ENCODE data around the gene DNAH11. TPM values are rescaled to one million over a fixed set of nuclear protein-coding genes. Genes with fewer than 3 reads are reported as not detected.

The DNAH11 gene
- total and polyA plus RNA-seq, 9 of the 15 experiments (the other 6 are each of a cell fraction or from before 2014, with no cell fraction given), result under 0.01 TPM; not detected in 7

DNA sequence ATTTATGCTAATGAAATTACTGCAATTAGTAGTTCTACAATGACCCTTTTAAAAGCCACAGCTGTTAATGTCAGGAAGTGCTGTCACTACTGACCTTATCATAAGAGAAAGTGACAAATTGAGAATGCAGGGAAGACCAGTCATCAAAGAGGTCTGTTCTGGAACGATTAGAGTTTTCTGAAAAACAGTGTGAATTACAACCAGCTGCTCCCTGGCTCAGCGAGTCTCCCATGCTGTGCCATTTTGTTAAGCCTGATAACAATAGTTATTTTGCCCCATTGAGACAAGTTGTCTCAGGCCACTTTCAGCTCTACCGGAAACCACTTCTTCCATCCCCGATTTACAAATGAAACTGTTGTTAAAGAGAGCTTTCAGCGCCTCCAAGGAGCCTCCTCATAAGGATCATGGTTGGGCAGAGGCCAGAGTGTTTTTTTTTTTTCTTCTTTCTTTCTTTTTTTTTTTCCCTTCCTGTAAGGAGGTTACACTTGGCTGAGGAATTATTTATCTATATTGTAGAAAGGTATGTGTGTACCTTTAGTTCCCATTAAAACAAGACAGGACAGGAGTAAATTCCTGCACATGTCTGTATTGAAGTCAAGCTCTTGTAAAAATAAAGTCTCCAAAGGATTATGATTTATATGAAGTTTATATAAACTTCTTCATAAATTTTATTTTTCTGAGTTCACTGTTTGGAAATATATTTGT lies 229.2 kb downstream of the DNAH11 start (continued):
- TF ChIP-seq, protein P1, sequence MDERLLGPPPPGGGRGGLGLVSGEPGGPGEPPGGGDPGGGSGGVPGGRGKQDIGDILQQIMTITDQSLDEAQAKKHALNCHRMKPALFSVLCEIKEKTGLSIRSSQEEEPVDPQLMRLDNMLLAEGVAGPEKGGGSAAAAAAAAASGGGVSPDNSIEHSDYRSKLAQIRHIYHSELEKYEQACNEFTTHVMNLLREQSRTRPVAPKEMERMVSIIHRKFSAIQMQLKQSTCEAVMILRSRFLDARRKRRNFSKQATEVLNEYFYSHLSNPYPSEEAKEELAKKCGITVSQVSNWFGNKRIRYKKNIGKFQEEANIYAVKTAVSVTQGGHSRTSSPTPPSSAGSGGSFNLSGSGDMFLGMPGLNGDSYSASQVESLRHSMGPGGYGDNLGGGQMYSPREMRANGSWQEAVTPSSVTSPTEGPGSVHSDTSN (CRISPR knock-in tag; IDR thresholded peaks at IDR 0.05; ENCODE audit: low read depth), result no peak
- TF ChIP-seq, protein P1 (tag; conservative IDR thresholded peaks at IDR 0.05; ENCODE audit: low read depth), result peak; percentile 93
- TF ChIP-seq, protein P2, sequence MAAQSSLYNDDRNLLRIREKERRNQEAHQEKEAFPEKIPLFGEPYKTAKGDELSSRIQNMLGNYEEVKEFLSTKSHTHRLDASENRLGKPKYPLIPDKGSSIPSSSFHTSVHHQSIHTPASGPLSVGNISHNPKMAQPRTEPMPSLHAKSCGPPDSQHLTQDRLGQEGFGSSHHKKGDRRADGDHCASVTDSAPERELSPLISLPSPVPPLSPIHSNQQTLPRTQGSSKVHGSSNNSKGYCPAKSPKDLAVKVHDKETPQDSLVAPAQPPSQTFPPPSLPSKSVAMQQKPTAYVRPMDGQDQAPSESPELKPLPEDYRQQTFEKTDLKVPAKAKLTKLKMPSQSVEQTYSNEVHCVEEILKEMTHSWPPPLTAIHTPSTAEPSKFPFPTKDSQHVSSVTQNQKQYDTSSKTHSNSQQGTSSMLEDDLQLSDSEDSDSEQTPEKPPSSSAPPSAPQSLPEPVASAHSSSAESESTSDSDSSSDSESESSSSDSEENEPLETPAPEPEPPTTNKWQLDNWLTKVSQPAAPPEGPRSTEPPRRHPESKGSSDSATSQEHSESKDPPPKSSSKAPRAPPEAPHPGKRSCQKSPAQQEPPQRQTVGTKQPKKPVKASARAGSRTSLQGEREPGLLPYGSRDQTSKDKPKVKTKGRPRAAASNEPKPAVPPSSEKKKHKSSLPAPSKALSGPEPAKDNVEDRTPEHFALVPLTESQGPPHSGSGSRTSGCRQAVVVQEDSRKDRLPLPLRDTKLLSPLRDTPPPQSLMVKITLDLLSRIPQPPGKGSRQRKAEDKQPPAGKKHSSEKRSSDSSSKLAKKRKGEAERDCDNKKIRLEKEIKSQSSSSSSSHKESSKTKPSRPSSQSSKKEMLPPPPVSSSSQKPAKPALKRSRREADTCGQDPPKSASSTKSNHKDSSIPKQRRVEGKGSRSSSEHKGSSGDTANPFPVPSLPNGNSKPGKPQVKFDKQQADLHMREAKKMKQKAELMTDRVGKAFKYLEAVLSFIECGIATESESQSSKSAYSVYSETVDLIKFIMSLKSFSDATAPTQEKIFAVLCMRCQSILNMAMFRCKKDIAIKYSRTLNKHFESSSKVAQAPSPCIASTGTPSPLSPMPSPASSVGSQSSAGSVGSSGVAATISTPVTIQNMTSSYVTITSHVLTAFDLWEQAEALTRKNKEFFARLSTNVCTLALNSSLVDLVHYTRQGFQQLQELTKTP (IDR thresholded peaks at IDR 0.05; ENCODE audit: low read depth in 1 of 2, partially characterized antibody in 2 of 2), result no peak
- TF ChIP-seq ZNF311 (CRISPR knock-in tag; IDR thresholded peaks at IDR 0.05) (no peak), BRF1 (IDR thresholded peaks at IDR 0.05; ENCODE audit: borderline replicate concordance, extremely low read depth, insufficient read length) (no peak), ARID1B (IDR thresholded peaks at IDR 0.05) (peak; percentile 87), TCF3 (CRISPR knock-in tag; IDR thresholded peaks at IDR 0.05) (peak; percentile 83), MEF2D (tag; conservative IDR thresholded peaks at IDR 0.05; ENCODE audit: low read depth) (no peak), CREBBP (IDR thresholded peaks at IDR 0.05; ENCODE audit: low read depth, low read length) (no peak), NR4A1 (CRISPR knock-in tag; IDR thresholded peaks at IDR 0.05) (no peak), NR4A1 (tag; IDR thresholded peaks at IDR 0.05) (no peak), TRIM24 (IDR thresholded peaks at IDR 0.05) (peak in 1 of 2 experiments; percentile 45; a peak in 1 of 4 replicates), ZBED1 (IDR thresholded peaks at IDR 0.05) (no peak), LEF1 (IDR thresholded peaks at IDR 0.05) (no peak), ZNF224 (CRISPR knock-in tag; IDR thresholded peaks at IDR 0.05) (no peak), KLF1 (tag; IDR thresholded peaks at IDR 0.05) (no peak)
- TF ChIP-seq, protein P3, sequence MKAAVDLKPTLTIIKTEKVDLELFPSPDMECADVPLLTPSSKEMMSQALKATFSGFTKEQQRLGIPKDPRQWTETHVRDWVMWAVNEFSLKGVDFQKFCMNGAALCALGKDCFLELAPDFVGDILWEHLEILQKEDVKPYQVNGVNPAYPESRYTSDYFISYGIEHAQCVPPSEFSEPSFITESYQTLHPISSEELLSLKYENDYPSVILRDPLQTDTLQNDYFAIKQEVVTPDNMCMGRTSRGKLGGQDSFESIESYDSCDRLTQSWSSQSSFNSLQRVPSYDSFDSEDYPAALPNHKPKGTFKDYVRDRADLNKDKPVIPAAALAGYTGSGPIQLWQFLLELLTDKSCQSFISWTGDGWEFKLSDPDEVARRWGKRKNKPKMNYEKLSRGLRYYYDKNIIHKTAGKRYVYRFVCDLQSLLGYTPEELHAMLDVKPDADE (conservative IDR thresholded peaks at IDR 0.05; ENCODE audit: control insufficient read depth, low read depth, low read length), result no peak
- TF ChIP-seq, protein P4, sequence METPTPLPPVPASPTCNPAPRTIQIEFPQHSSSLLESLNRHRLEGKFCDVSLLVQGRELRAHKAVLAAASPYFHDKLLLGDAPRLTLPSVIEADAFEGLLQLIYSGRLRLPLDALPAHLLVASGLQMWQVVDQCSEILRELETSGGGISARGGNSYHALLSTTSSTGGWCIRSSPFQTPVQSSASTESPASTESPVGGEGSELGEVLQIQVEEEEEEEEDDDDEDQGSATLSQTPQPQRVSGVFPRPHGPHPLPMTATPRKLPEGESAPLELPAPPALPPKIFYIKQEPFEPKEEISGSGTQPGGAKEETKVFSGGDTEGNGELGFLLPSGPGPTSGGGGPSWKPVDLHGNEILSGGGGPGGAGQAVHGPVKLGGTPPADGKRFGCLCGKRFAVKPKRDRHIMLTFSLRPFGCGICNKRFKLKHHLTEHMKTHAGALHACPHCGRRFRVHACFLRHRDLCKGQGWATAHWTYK (CRISPR knock-in tag; IDR thresholded peaks at IDR 0.05), result no peak

Data from K562 (cell line).